GM12892 (cell line): ENCODE results near the gene P2RY11.
A peak's percentile ranks its signal among the peaks of the same experiment; 100 is the strongest.

Experiments
- DNase-seq: peaks from one replicate; pipeline ENCODE4 v3.0.0; 2011; ENCODE audit not compliant: insufficient read length
- FAIRE-seq: peaks from 2 replicates; lab custom pipeline; 2011; peaks lifted over from hg19 to GRCh38; lab: Jason Lieb, UNC
- POLR2A ChIP-seq: IDR thresholded peaks from 2 replicates; pipeline ENCODE4 v1.6.1; 2011; ENCODE audit warnings: low read depth, low read length, control low read depth
- POLR2AphosphoS5 ChIP-seq: IDR thresholded peaks from 2 replicates; pipeline ENCODE4 v1.6.1; 2011; ENCODE audit warnings: low read depth, low read length, control low read depth
- TAF1 ChIP-seq: IDR thresholded peaks from 2 replicates; pipeline ENCODE4 v1.6.1; 2011; ENCODE audit warnings: low read depth, mild to moderate bottlenecking, control low read depth, low read length, borderline replicate concordance

Gene P2RY11

GRCh38 chr19:10095622-10095947 is 15.9 kb upstream of the P2RY11 start:
- TF ChIP-seq TAF1 = no peak
- TF ChIP-seq POLR2A = no peak
- TF ChIP-seq POLR2AphosphoS5 = no peak
- FAIRE-seq (no peak), DNase-seq (peak; percentile 9)

DNA sequence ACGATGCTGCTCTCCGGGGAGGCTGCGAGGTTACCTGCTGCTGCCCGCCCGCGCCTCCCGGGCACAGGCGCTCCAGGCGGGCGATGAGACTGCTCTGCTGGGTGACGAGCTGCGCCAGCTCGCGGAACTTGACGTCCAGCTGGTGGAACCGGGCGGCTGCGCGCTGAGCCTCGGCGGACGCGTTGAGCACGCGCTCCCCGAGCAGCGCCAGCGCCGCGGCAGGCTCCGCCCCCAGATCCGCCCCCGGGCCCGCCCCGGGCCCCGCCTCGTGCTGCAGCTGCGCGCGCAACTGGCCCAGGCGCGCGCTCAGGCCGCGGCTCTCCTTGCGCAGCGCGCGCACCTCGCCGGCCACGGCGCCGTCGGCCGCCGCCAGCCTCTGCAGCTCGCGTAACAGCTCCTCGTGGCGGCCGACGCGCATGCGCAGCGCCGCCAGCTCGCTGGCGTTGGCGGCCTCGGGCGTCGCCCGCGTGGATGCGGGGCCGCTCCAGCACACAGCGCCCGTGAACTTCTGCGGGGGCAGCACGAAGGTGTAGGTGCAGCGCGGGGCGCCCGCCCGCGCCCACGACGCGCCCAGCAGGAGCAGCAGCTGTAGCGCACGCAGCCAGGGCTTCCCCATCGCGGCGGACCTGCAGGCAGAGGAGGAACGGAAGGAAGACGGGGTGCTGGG is 15.4 kb upstream of the P2RY11 start:
- peak; percentile 97 for DNase-seq
- TF ChIP-seq TAF1 (0 out of 2 replicates have a peak, but pooled peaks have one; percentile 8), POLR2AphosphoS5 (no peak), POLR2A (peak; percentile 64)
- FAIRE-seq = peak; percentile 99

GRCh38 chr19:10096615-10096963 is 14.9 kb upstream of the P2RY11 start:
- FAIRE-seq = no peak
- TF ChIP-seq POLR2AphosphoS5 = no peak
- no peak for TF ChIP-seq TAF1
- no peak for TF ChIP-seq POLR2A
- DNase-seq = no peak

DNA sequence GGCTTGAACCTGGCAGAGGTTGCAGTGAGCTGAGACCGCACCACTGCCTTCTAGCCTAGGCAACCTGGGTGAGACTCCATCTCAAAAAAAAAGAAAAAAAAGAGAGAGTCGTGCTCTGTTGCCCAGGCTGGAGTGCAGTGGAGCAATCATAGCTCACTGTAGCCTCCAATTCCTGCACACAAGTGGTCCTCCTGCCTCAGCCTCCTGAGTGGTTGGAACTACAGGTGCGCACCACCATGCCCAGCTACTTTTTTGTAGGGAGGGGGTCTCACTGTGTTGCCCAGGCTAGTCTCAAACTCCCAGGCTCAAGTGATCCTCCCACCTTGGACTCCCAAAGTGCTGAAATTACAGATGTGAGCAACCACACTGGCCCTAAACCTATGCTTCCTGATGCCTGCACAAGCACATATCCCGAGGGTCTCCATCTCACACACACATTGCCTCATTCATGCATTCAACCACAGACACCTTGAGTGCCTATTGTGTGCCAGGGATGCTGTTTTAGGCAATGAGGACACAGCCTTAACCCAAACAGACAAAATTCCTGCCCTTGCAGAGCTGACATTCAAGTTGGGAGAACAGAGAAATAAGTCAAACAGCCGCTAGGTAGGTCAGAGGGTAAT is 11.2 kb upstream of the P2RY11 start:
- FAIRE-seq (peak; percentile 48), DNase-seq (no peak)
- TF ChIP-seq POLR2A (no peak), POLR2AphosphoS5 (no peak), TAF1 (no peak)

- no peak for TF ChIP-seq POLR2AphosphoS5
- no peak for DNase-seq
- peak; percentile 94 for FAIRE-seq
Measured at GRCh38 chr19:10102787-10103236, 8.7 kb upstream of the P2RY11 start.

GRCh38 chr19:10104130-10104513 is 7.4 kb upstream of the P2RY11 start:
- DNase-seq (no peak), FAIRE-seq (no peak)
- no peak for TF ChIP-seq POLR2AphosphoS5
- TF ChIP-seq POLR2A = no peak
- TF ChIP-seq TAF1 = no peak

DNA sequence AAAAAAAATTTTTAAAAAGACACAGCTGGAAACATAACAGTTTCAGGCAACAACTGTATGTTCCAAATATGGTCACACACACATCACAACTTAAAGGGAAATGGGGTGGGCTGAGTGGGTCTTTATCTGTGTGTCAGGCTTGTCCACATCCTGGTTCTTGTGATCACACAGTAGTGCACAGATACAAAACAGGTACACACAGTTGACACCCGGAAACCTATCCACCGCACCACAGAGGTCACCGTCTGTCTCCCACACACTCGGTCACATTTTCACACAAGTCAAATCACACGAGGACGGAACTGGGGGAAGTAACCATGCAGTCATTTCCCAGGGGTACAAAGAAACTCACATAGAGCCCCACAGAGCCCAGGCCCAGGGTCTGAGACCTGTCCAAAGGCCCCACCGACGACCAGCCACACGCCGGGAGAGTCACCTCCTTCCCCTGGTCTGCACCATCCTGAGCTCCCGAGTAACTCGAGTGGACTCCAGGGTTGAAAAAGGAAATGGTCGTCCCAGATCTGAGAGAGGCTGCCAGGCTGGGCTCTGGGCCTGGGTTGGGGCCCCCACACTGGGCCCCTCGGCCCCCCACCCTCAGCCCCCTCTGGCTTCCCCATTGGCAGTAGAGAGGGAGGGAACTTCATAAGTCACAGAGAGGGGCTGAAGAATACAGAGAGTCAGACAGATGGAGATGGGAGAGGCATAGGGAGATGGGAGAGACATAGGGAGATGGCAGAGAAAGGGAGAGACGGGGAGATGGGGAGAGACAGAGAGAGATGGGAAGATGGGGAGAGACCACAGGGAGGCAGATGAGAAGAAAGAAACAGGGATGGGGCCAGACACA is 6.6 kb upstream of the P2RY11 start:
- FAIRE-seq (peak; percentile 99), DNase-seq (no peak)
- TF ChIP-seq POLR2AphosphoS5 (peak; percentile 48; the same call in 1 of the 2 replicates), TAF1 (peak; percentile 65; the same call in 1 of the 2 replicates), POLR2A (peak; percentile 65)

DNA sequence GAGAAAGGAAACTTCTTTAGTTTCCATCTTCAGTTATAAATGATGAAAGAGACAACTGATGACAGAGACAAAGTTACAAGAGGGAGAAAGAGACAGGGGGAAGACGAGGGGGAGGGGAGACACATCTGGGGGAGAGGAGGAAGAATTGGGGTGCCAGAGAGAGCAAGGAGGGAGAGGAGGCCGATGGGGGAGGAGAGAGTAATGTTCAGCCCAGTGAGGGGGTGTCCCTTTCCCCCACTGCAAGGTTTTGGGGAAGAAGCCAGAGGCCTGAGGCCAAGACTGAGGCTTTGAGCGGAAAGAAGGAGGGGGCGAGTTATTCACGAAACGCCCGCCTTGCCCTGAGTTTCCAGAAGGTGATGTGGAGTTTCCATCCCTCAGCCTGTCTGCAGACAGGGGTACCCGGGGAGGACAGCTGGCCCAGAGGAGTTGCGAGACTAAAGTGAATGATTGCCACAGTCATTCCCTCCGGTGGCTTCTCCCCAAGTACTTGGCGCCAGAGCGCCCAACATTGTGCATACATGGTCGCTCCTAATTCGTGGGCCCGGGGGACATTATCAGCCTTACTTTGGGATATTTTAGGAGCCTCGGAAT is 5.9 kb upstream of the P2RY11 start:
- DNase-seq (no peak), FAIRE-seq (no peak)
- TF ChIP-seq POLR2A (peak; percentile 38; the same call in 1 of the 2 replicates), TAF1 (peak; percentile 52; the same call in 1 of the 2 replicates), POLR2AphosphoS5 (peak; percentile 70; the same call in 1 of the 2 replicates)

DNA sequence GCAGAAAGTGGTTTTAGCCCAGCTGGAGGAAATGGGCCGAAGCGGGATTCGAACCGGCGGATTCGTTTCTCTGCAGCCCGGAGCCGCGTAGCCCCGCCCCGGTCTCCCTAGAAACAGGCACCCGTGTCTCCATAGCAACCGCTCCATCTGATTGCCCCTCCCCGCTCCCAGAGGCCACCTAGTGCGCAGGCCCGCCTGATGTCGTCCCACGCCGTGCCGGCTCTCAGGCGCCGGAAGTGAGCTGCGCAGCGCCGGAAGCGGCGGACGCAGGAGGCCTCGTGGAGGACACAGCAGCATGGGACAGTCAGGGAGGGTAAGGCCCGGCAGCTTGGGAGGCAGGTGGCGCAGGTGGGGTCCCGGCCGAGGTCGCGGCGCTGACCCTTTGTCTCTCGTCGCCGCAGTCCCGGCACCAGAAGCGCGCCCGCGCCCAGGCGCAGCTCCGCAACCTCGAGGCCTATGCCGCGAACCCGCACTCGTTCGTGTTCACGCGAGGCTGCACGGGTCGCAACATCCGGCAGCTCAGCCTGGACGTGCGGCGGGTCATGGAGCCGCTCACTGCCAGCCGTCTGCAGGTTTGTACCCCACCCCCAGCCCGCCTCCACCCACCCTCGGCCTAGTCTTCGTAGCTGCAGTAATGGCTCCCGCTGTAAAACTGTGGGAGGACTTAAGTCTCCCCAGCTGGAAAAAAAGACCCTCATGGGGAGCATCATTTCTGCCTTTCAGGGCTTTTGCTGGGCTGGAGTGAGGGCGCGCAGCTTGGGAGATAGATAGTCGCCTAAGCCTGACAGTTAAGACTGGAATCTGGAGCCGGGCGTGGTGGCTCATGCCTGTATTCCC is 5.2 kb upstream of the P2RY11 start, which contains the start of gene PPAN:
Gene PPAN, plus strand, starts transcription at position 263 of the 837 bp plus-strand sequence. Its CDS starts 33 bp downstream, at position 296.
- peak; percentile 97 for DNase-seq
- peak; percentile 97 for FAIRE-seq

GRCh38 chr19:10107254-10107653 is 4.2 kb upstream of the P2RY11 start:
- TF ChIP-seq TAF1 = no peak
- no peak for TF ChIP-seq POLR2AphosphoS5
- no peak for TF ChIP-seq POLR2A
- FAIRE-seq (no peak), DNase-seq (no peak)

More for the DNA sequence above, 5.2 kb upstream of the P2RY11 start, which contains the start of gene PPAN:
- peak; percentile 89 for TF ChIP-seq POLR2A
- peak; percentile 81 for TF ChIP-seq TAF1
- peak; percentile 77; the same call in 1 of the 2 replicates for TF ChIP-seq POLR2AphosphoS5

GRCh38 chr19:10107817-10108367 is 3.6 kb upstream of the P2RY11 start:
- FAIRE-seq = no peak
- TF ChIP-seq TAF1 (no peak), POLR2A (peak; percentile 42; the same call in 1 of the 2 replicates)

More at GRCh38 chr19:10107817-10108367, 3.6 kb upstream of the P2RY11 start:
- no peak for DNase-seq
